Measurements from ENCODE around the gene DLGAP4.

Gene DLGAP4

GRCh38 chr20:36478137-36478905 is 172.2 kb downstream of the DLGAP4 start:
- TF ChIP-seq CTCF (IDR thresholded peaks at IDR 0.05; ENCODE audit: control extremely low read depth, extremely low read depth, low read depth, missing control alignments) = no peak
- ChIA-PET CTCF (interaction anchor here (0.9 kb wide), 1 partner anchor 40 kb away, joined by 3 read pairs; no protein-coding TSS in a partner anchor), POLR2A (no interaction called here)
- DNase-seq (ENCODE audit: extremely low spot score) = no peak

- no peak for DNase-seq (ENCODE audit: extremely low spot score)
- ChIA-PET CTCF (interaction anchor here (0.7 to 1.3 kb wide), 3 partner anchors 9 to 39 kb away, joined by 3 to 4 read pairs (median 4); no protein-coding TSS in a partner anchor), POLR2A (no interaction called here)
- TF ChIP-seq CTCF (IDR thresholded peaks at IDR 0.05; ENCODE audit: control extremely low read depth, extremely low read depth, low read depth, missing control alignments) = no peak
Observed at GRCh38 chr20:36479938-36480337, 173.8 kb downstream of the DLGAP4 start.

GRCh38 chr20:36480456-36481048 is 174.4 kb downstream of the DLGAP4 start:
- ChIA-PET CTCF (interaction anchor here (0.7 to 2.5 kb wide), 4 partner anchors 10 to 38 kb away, joined by 3 to 8 read pairs (median 4); no protein-coding TSS in a partner anchor), POLR2A (no interaction called here)
- TF ChIP-seq CTCF (IDR thresholded peaks at IDR 0.05; ENCODE audit: control extremely low read depth, extremely low read depth, low read depth, missing control alignments) = no peak
- DNase-seq (ENCODE audit: extremely low spot score) = no peak

GRCh38 chr20:36481380-36482043 is 175.4 kb downstream of the DLGAP4 start:
- DNase-seq (ENCODE audit: extremely low spot score) = no peak
- ChIA-PET POLR2A (no interaction called here), CTCF (interaction anchor here (1.2 to 2.5 kb wide), 3 partner anchors 9 to 25 kb away, joined by 4 to 8 read pairs (median 4); no protein-coding TSS in a partner anchor)
- TF ChIP-seq CTCF (IDR thresholded peaks at IDR 0.05; ENCODE audit: control extremely low read depth, extremely low read depth, low read depth, missing control alignments) = no peak

GRCh38 chr20:36482044-36482473 is 175.9 kb downstream of the DLGAP4 start:
- no peak for TF ChIP-seq CTCF (IDR thresholded peaks at IDR 0.05; ENCODE audit: control extremely low read depth, extremely low read depth, low read depth, missing control alignments)
- CTCF ChIA-PET = interaction anchor here (1.2 to 2.5 kb wide), 3 partner anchors 9 to 24 kb away, joined by 4 to 8 read pairs (median 4); no protein-coding TSS in a partner anchor
- no peak for DNase-seq (ENCODE audit: extremely low spot score)
- POLR2A ChIA-PET = no interaction called here
